ENCODE results near the gene DYNC1H1.
"Not testable (repeated sequence)": the region's sequence is repeated elsewhere in the genome, so short reads cannot be mapped to it uniquely, and the experiment has no call there.

DYNC1H1 gene

DNA sequence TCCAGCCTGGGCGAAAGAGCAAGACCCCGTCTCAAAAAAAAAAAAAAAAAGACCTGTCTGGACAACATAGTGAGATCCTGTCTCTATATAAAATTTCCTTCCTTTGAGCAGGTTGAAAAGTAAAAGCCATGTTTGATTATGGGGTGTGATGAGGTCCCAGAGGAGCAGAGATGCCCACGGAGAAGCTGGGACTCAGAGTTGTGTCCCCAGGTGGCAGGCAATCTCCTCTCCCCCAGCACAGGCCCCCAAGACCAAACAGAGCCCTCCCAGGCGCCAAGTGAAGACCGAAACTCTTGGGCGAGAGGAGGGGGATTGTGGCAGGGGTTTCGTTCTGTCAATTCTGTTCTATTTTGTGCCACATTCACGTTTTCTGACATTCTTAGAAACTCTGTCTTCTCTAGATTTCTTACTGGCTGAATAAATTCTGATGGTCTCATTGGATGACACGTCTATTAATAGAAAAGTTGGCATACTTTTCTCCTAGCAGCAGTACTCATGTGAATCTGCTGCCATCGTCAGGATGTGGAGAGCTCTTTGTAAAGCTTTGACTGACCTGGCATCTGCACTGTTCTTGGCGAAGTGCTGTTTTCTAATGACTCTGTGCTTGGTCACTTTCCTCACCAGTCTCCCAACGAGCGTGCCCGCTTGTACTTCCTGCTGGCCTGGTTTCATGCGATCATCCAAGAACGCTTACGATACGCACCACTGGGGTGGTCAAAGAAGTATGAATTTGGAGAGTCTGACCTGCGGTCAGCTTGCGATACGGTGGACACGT, 79.1 kb downstream of the DYNC1H1 start:
- DNase-seq = no peak

DNA sequence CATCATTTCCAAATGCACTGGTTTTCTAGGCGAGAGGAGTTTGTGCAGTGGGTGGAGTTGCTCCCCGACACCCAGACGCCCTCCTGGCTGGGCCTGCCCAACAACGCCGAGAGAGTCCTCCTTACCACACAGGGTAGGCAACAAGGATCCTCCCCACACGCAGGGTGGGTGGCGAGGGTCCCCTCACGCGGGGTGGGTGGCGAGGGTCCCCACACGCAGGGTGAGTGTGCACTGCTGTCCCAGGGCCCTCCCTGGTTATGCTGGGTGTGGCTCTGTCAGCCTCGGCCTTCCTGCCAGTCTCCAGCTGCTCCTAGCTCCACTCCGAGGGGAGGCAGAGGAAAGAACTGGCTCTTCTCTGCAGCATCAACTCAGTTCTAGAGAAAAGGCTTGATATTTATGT, 80.2 kb downstream of the DYNC1H1 start:
- no peak for DNase-seq

DNA sequence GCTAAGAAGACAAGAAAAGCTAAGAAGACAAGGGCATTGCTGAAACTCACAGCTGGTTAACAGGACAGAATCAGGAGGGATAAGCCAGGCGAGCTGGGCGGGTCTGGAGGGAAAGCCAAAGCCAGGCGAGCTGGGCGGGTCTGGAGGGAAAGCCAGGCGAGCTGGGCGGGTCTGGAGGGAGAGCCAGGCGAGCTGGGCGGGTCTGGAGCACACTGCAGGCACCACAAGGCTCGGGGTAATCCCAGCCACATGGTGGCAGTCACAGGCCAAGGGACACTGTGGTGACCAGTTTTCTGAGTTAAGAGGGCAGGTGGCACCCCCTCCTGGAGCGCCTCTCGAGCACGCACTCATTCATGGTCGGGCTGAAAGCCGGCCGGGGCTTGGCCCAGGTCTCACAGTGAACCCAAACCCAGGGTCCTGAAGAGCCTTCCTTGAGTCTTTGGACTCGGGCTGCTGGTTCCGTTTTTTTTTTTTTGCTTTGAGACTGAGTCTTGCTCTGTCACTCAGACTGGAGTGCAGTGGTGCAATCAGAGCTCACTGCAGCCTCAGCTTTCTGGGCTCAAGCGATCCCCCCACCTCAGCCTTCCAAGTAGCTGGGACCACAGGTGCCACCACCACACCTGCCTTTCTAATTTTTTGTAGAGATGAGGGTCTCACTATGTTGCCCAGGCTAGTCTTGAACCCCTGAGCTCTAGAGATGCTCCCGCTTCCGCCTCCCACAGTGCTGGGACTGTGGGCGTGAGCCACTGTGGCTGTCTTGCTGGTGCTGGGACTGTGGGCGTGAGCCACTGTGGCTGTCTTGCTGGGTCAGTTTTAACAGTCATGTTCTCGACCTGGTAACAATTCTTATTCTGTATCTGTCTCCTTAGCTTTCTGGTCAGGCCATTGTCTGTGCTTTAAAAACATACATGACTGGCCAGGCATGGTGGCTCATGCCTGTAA, 82.2 kb downstream of the DYNC1H1 start:
- DNase-seq = no peak

GRCh38 chr14:102047808-102048540, 83.6 kb downstream of the DYNC1H1 start:
- no peak for DNase-seq

DNA sequence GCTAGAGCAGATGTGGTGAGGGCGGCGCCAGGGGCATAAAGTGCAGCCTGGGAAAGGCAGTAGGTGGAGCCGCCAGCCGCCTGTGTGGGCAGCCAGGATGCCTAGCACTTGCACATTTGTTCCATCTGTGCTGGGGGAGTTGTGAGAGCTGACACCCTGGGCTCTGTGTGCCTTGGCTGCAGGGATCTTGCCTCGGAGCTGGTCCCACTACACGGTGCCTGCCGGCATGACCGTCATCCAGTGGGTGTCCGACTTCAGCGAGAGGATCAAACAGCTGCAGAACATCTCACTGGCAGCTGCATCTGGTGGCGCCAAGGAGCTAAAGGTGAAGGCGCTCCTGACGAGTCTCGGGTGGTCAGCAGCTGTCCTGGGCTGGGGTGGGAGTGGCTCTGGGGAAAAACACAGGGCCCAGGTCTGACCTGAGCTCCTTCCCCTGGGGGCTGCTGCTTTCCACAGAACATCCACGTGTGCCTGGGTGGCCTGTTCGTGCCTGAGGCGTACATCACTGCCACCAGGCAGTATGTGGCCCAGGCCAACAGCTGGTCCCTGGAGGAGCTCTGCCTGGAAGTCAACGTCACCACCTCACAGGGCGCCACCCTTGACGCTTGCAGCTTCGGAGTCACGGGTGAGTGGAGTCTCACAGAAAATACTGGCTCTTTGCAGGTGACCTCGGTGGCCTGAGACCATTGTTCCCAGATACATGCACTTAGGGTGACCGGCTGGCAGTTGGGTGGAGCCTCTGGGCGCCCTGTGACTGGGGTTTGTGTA, 85.1 kb downstream of the DYNC1H1 start:
- DNase-seq = no peak

GRCh38 chr14:102050026-102050405, 85.6 kb downstream of the DYNC1H1 start:
- DNase-seq = no peak

DNA sequence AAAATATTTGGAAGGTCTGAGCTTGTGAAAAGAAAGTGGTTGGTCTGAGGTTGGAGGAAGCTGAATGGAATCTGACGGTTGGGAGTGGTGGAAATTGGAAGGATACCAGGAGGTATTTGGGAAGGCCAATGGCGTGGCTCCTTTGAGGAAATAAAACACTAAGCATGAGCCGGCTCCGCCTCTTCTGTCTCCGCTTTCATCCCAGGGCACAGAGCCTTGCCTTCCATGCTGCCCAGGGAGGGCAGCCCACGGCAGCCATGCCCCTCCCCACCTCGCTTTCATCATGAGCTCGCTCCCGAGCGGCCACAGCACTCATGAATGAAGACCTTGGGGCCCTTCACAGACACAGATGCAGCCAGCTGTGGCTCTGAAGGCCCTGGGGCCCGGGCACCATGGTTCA, 86.3 kb downstream of the DYNC1H1 start:
- no peak for DNase-seq

GRCh38 chr14:102052522-102052921, 88.1 kb downstream of the DYNC1H1 start:
- no peak for DNase-seq

DNA sequence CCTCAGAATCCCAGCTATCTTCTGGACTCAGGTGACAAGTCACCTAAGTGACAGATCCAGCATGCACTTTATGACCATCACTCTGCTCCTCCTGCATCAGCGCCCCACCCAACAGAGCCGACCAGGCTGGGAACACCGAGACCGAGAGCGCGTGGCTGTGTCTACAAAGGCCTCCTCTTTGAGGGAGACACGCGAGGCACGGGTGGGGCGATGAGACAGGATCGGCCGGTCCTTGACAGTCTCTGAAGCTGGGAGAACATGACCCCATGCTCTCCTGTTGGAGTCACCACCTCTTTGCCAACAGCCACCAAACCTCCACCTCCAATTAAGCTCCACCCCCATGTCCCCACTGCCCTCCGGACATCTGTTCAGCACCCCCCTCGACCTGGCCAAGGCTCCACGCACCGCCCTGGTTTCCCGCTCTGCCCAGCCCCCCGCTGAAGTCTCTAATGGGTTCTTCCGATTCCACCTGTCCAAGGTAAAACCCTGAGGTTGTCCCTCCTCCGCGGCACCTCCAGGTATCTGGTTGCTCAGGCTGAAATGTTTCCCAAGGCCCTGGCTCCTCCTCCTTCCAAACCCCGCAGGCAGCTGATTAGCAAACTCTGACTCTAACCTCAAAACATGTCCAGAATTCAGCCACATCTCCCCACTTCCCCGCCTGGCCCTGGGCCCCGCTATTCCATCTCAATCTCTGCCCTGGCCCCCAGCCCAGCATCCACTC, 91.0 kb downstream of the DYNC1H1 start:
- DNase-seq = no peak

DNA sequence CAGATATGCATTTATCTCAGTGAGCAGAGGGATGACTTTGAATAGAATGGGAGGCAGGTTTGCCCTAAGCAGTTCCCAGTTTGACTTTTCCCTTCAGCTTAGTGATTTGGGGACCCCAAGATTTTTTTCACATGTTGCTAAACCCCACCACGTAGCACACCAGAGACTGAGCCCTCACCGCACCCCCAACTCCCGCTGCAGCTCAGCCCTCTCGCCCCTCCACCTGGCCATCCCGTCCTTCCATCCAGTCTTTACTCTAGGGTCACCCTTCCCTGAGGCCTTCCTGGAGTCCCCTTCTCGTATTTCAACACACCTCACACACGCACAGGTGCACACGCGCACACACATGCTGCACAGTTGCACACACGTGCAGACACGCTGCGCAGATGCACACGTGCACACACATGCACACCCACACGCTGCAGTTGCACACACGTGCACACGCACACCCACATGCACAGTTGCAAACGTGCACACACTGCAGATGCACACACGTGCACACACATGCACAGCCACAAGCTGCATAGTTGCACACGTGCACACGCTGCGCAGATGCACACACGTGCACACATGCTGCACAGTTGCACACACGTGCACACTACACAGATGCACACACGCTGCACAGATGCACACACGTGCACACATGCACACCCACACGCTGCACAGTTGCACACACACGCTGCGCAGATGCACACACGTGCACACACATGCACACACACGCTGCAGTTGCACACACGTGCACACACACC, 92.5 kb downstream of the DYNC1H1 start:
- DNase-seq = no peak

GRCh38 chr14:102057480-102058114, 93.2 kb downstream of the DYNC1H1 start:
- DNase-seq = no peak

- no peak for DNase-seq
These were observed 93.8 kb downstream of the DYNC1H1 start for GRCh38 chr14:102058146-102058545.

GRCh38 chr14:102058961-102059360, 94.6 kb downstream of the DYNC1H1 start:
- no peak for DNase-seq

GRCh38 chr14:102063109-102063807, 98.9 kb downstream of the DYNC1H1 start:
- DNase-seq = peak; percentile 63

DNA sequence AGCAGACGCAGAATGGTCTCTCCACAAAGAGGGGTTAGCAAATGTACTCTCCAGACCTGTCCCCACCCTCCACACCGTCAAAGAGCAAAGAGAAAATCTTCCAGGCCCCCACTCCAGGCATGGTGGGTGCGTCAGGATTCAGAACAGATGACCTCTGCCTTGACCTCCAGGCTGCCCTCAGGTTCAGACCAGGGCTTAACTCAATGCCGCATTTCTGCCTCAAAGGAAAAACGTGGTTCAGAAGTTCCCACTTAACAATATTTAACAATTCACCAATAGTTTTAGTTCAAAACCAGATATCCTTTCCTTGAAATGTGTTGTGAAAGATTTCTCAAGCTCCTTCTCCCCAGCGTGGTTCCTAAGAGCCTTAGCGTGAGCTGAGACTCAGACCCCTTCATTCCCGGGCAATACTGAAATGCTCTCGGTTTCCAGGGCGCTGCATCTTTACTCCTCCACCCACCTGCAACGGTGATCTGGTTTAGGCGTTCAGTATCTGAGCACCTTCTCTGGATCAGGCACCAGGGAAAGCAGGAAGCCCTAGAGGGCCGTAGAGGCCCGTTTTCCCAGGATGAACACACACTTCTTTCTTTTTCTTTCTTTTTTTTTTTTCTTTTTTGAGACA, 99.5 kb downstream of the DYNC1H1 start:
- no peak for DNase-seq

DNA sequence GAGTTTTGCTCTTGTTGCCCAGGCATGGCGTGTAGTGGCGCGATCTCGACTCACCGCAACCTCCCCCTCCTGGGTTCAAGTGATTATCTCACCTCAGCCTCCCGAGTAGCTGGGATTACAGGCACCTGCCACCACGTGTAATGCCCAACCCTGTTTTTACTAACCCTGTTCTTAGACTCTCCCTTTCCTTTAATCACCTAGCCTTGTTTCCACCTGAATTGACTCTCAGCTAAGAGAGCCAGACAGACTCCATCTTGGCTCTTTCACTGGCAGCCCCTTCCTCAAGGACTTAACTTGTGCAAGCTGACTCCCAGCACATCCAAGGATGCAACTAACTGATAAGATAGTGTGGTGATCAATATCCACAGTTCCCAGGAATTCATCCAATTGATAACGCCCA, 100.2 kb downstream of the DYNC1H1 start:
- not testable (repeated sequence) for DNase-seq

- no peak for DNase-seq
These were observed 101.7 kb downstream of the DYNC1H1 start for GRCh38 chr14:102066041-102066451.

DNA sequence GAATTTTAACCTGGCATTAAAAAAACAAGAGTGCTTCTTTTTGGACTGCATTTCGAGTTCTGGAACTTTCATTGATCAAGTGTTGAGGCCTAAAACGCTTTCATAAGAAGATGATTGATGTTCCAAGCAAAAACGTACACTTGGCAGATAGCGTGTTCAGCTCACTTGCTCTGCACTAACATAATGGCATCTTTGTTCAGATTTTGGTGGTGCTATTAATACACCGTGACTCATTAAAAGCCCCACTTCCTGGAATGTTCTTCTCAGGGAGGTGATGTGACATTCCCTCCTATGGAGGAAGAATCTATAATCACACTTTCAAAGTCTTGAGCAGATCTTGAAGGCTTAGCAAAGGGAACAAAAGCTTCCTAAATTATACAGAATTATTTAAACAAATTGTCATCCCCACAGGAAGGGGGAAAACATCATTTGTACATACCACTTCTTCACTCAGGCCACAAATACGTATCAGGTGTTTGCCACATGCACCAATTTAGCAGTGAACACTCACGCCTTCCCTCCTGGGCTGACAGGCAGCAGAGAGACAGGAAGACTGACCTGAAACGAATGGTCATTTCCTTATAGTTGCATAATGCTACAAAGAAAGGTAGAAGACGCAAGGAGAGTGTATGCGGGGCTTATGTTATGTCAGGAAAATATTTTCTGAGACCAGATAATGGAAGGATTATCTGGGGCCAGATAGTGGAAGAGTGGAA, 107.1 kb downstream of the DYNC1H1 start:
- no peak for DNase-seq

Measured in NCI-H1105 (cell line).